Calu3 (cell line): ENCODE results near the gene GLP2R. TPM values are rescaled to one million over a fixed set of nuclear protein-coding genes. Genes with fewer than 3 reads are reported as not detected.

Experiments
- BruUV-seq: library from RNA; stranded (reverse); fragments of 400-500 nt; replicated peaks from 2 replicates; lab custom pipeline; 2021; lab: Mats Ljungman, UMichigan
- CTCF ChIA-PET: fragments of 300-600 bp; sonication (Branson Sonifier 250); formaldehyde crosslinking; loops from one replicate; lab custom pipeline; 2022; ENCODE audit warnings: antibody characterized with exemption; lab: Charles Lee
- DNase-seq: peaks from one replicate; pipeline ENCODE4 v3.0.0; 2022
- H3K27ac Mint-ChIP-seq: one replicate; pipeline ENCODE4 v1.8.0; 2022; ENCODE audit warnings: mixed read lengths; ENCODE audit not compliant: unreplicated experiment
- H3K27me3 Mint-ChIP-seq: one replicate; pipeline ENCODE4 v1.8.0; 2022; ENCODE audit warnings: mixed read lengths; ENCODE audit not compliant: unreplicated experiment
- H3K36me3 Mint-ChIP-seq: one replicate; pipeline ENCODE4 v1.8.0; 2022; ENCODE audit warnings: mild to moderate bottlenecking, moderate library complexity, mixed read lengths; ENCODE audit not compliant: insufficient read depth, unreplicated experiment
- H3K4me1 Mint-ChIP-seq: one replicate; pipeline ENCODE4 v1.8.0; 2022; ENCODE audit warnings: mild to moderate bottlenecking, low read depth, mixed read lengths; ENCODE audit not compliant: unreplicated experiment
- H3K4me3 Mint-ChIP-seq: one replicate; pipeline ENCODE4 v1.8.0; 2022; ENCODE audit warnings: mild to moderate bottlenecking, low read depth, moderate library complexity, mixed read lengths; ENCODE audit not compliant: unreplicated experiment
- H3K9me3 Mint-ChIP-seq: one replicate; pipeline ENCODE4 v1.8.0; 2022; ENCODE audit warnings: low read depth, mixed read lengths; ENCODE audit not compliant: unreplicated experiment
- intact Hi-C: fragments of 100-400 bp; cut with micrococcal nuclease; formaldehyde crosslinking; loops from one replicate; pipeline ENCODE4 v1.10.0; 2022; ENCODE audit not compliant: unreplicated experiment
- total RNA-seq: library from RNA; stranded (reverse); gene quantifications from 2 replicates; pipeline ENCODE4 v1.2.3, GENCODE V29; 2022
- TF ChIP-seq, protein P1 (sequence below): fragments of 200-600 bp; IDR thresholded peaks from one replicate; pipeline ENCODE4 v1.8.0; 2022; ENCODE audit warnings: antibody characterized with exemption; ENCODE audit not compliant: unreplicated experiment

GLP2R gene
- total RNA-seq, 1 experiment from 2014 or later, result 0.59 TPM

- Mint-ChIP-seq H3K36me3 (no peaks in the 10 kb centered on the region), H3K27me3 (no peaks in the 10 kb centered on the region), H3K27ac (no peak overlapping the region), H3K4me1 (no peaks in the 10 kb centered on the region), H3K9me3 (no peaks in the 10 kb centered on the region), H3K4me3 (no peak overlapping the region)
- CTCF ChIA-PET, result no interaction called here
- BruUV-seq, result no TSS peak
- DNase-seq, result no peak
- intact Hi-C loops, result no loop called here
- TF ChIP-seq, protein P1, sequence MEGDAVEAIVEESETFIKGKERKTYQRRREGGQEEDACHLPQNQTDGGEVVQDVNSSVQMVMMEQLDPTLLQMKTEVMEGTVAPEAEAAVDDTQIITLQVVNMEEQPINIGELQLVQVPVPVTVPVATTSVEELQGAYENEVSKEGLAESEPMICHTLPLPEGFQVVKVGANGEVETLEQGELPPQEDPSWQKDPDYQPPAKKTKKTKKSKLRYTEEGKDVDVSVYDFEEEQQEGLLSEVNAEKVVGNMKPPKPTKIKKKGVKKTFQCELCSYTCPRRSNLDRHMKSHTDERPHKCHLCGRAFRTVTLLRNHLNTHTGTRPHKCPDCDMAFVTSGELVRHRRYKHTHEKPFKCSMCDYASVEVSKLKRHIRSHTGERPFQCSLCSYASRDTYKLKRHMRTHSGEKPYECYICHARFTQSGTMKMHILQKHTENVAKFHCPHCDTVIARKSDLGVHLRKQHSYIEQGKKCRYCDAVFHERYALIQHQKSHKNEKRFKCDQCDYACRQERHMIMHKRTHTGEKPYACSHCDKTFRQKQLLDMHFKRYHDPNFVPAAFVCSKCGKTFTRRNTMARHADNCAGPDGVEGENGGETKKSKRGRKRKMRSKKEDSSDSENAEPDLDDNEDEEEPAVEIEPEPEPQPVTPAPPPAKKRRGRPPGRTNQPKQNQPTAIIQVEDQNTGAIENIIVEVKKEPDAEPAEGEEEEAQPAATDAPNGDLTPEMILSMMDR, result no peak
Measured at GRCh38 chr17:9936095-9936494, 110.4 kb downstream of the GLP2R start.

- no TSS peak for BruUV-seq
- H3K4me1 Mint-ChIP-seq, result no peaks in the 10 kb centered on the region
- no peaks in the 10 kb centered on the region for H3K36me3 Mint-ChIP-seq
- no peak overlapping the region for H3K4me3 Mint-ChIP-seq
- intact Hi-C loops, result no loop called here
- no peaks in the 10 kb centered on the region for H3K9me3 Mint-ChIP-seq
- no peak overlapping the region for H3K27ac Mint-ChIP-seq
- TF ChIP-seq, protein P1, result no peak
- CTCF ChIA-PET, result no interaction called here
- no peak for DNase-seq
- no peaks in the 10 kb centered on the region for H3K27me3 Mint-ChIP-seq
Measured at GRCh38 chr17:9937241-9937761, 111.6 kb downstream of the GLP2R start.

- no TSS peak for BruUV-seq
- intact Hi-C loops, result no loop called here
- Mint-ChIP-seq H3K36me3 (no peaks in the 10 kb centered on the region), H3K27ac (no peak overlapping the region), H3K4me1 (no peaks in the 10 kb centered on the region), H3K27me3 (no peaks in the 10 kb centered on the region), H3K4me3 (no peak overlapping the region), H3K9me3 (no peaks in the 10 kb centered on the region)
- CTCF ChIA-PET, result no interaction called here
- TF ChIP-seq, protein P1, result no peak
- no peak for DNase-seq
Measured at GRCh38 chr17:9937901-9938300, 112.2 kb downstream of the GLP2R start.

- intact Hi-C loops, result no loop called here
- DNase-seq, result no peak
- TF ChIP-seq, protein P1, result no peak
- CTCF ChIA-PET, result no interaction called here
- no peak overlapping the region for H3K4me3 Mint-ChIP-seq
- H3K36me3 Mint-ChIP-seq, result no peaks in the 10 kb centered on the region
- no peaks in the 10 kb centered on the region for H3K9me3 Mint-ChIP-seq
- H3K4me1 Mint-ChIP-seq, result no peaks in the 10 kb centered on the region
- no peaks in the 10 kb centered on the region for H3K27me3 Mint-ChIP-seq
- BruUV-seq, result no TSS peak
- no peak overlapping the region for H3K27ac Mint-ChIP-seq
Measured at GRCh38 chr17:9938764-9939163, 113.0 kb downstream of the GLP2R start.
